A172 (cell line): ENCODE data around the gene MESD. TPM values are rescaled to one million over a fixed set of nuclear protein-coding genes. Genes with fewer than 3 reads are reported as not detected.

Experiments
- DNase-seq: peaks from one replicate; pipeline ENCODE4 v3.0.0-alpha.2; 2015; ENCODE audit warnings: low spot score
- total RNA-seq: library from RNA; depleted of rRNA; stranded (reverse); fragments of >200 nt; shearing (Covaris generic); gene quantifications from 2 replicates; pipeline ENCODE4 v1.2.3, GENCODE V29; 2014

Gene MESD
- total RNA-seq, 1 experiment from 2014 or later = 20.2 TPM

GRCh38 chr15:80991421-80991820 is 1.8 kb upstream of the MESD start:
- DNase-seq = no peak

- DNase-seq = no peak
These were observed 1.3 kb upstream of the MESD start for GRCh38 chr15:80990955-80991354.

- DNase-seq = no peak
These were observed 520 bp downstream of the MESD start for GRCh38 chr15:80989081-80989517.

GRCh38 chr15:80988148-80988796 is 1.3 kb downstream of the MESD start:
- no peak for DNase-seq

GRCh38 chr15:80986487-80986886 is 3.1 kb downstream of the MESD start:
- no peak for DNase-seq

- no peak for DNase-seq
These were observed 3.6 kb downstream of the MESD start for GRCh38 chr15:80985981-80986380.

GRCh38 chr15:80984856-80985255 is 4.8 kb downstream of the MESD start:
- no peak for DNase-seq

GRCh38 chr15:80982839-80983238 is 6.8 kb downstream of the MESD start:
- DNase-seq = no peak

GRCh38 chr15:80982205-80982604 is 7.4 kb downstream of the MESD start:
- no peak for DNase-seq

- no peak for DNase-seq
These were observed 9.9 kb downstream of the MESD start for GRCh38 chr15:80979538-80980200.

GRCh38 chr15:80978685-80979329 is 10.8 kb downstream of the MESD start:
- peak; percentile 76 for DNase-seq

GRCh38 chr15:80977627-80978036 is 12.0 kb downstream of the MESD start:
- DNase-seq = no peak

GRCh38 chr15:80976851-80977250 is 12.8 kb downstream of the MESD start:
- DNase-seq = no peak

GRCh38 chr15:80974914-80975313 is 14.7 kb downstream of the MESD start:
- DNase-seq = no peak

GRCh38 chr15:80972276-80972675 is 17.3 kb downstream of the MESD start:
- DNase-seq = no peak

- no peak for DNase-seq
These were observed 18.5 kb downstream of the MESD start for GRCh38 chr15:80971143-80971542.

GRCh38 chr15:80970658-80971057 is 19.0 kb downstream of the MESD start:
- DNase-seq = no peak

- DNase-seq = peak; percentile 62
These were observed 19.5 kb downstream of the MESD start for GRCh38 chr15:80970018-80970657.

- no peak for DNase-seq
These were observed 20.3 kb downstream of the MESD start for GRCh38 chr15:80969316-80969715.

GRCh38 chr15:80967991-80968510 is 21.6 kb downstream of the MESD start:
- no peak for DNase-seq

GRCh38 chr15:80967451-80967850 is 22.2 kb downstream of the MESD start:
- DNase-seq = peak; percentile 50
